HepG2 (cell line): Measurements from ENCODE around the gene RAD54L.

Experiments used
- CREB1 ChIP-seq, 2 experiments: fragments of 450-650 bp in 1 of 2; IDR thresholded peaks; 2 replicates each; pipeline ENCODE4 v1.6.1; 2016 to 2017; ENCODE audit warnings: control low read depth in 1 of 2, mild to moderate bottlenecking in 1 of 2, missing compliant biosample characterization in 1 of 2, missing genetic modification characterization in 1 of 2
- MAFG ChIP-seq: sonication (generic); formaldehyde crosslinking; IDR thresholded peaks from 2 replicates; pipeline ENCODE4 v1.5.1; 2020; ENCODE audit warnings: mild to moderate bottlenecking, missing genetic modification reagents
- NPAS2 ChIP-seq: sonication (generic); formaldehyde crosslinking; IDR thresholded peaks from 2 replicates; pipeline ENCODE4 v1.8.0; 2022; ENCODE audit warnings: mild to moderate bottlenecking, missing genetic modification reagents, borderline replicate concordance
- TF ChIP-seq, protein P1 (sequence below): sonication (generic); formaldehyde crosslinking; IDR thresholded peaks from 2 replicates; pipeline ENCODE4 v1.5.0; 2020; ENCODE audit warnings: missing genetic modification reagents

DNA sequence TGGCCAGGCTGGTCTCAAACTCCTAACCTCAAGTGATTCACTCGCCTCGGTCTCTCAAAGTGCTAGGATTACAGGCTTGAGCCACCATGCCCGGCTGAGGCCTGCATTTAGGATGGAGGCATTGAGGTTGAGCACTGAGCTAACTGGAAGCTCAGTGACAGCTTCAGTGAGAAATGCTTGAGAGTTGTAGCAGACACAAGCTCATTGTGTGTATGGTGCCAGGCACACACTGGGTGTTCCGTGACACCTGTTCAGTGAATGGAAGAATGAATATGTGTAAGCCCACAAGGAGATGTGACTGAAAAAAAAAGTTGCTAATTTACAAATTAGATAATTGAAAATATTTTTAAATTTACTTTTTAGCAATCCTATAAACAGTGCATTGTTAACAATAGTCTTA lies 22.6 kb upstream of the RAD54L start:
- TF ChIP-seq MAFG (CRISPR knock-in tag) (no peak), CREB1 (IDR thresholded peaks at IDR 0.05) (no peak), CREB1 (CRISPR knock-in tag; IDR thresholded peaks at IDR 0.05) (no peak), NPAS2 (CRISPR knock-in tag) (no peak)
- TF ChIP-seq, protein P1, sequence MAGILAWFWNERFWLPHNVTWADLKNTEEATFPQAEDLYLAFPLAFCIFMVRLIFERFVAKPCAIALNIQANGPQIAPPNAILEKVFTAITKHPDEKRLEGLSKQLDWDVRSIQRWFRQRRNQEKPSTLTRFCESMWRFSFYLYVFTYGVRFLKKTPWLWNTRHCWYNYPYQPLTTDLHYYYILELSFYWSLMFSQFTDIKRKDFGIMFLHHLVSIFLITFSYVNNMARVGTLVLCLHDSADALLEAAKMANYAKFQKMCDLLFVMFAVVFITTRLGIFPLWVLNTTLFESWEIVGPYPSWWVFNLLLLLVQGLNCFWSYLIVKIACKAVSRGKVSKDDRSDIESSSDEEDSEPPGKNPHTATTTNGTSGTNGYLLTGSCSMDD (CRISPR knock-in tag), result no peak
